ENCODE data around the gene EPB41L1.

The EPB41L1 gene

DNA sequence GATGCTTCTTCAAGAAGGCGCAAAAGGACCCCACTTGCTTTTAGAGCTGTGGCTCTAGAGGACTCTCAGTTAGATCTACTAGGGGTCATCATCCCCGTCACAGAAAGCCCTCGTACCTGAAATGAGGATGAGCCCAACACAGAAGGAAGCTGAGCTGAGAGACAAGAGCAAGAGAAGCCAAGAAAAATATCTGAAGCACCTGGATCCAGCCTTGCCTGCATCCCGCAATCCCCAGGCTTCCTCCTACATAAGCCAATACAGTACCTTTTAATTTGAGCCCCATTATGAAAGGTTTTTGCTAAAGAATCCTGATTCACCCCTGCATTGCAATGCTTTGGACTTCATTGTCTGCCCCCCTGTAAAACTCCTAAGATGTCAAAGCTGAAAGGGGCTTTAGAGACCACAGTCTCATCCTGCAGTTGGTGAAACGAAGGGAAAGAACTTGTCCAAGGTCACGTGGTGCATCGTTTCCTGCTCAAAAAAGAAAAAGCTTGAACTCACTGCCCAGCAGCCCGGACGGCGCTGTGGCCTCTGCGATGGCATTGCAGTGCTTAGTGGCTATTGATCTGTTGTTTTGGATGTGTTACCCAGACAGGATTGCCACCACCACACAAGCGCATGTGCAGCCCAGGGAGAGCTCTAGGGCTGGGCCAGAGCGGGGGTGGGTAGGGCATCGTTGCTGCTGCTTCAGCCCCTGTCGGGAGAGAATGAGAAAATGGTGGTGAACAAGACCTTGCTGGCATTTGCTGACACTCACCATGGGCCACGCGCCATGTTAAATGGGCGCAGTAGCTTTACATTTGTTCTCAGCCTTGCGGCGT, 110.1 kb downstream of the EPB41L1 start:
- DNase-seq, result no peak

DNA sequence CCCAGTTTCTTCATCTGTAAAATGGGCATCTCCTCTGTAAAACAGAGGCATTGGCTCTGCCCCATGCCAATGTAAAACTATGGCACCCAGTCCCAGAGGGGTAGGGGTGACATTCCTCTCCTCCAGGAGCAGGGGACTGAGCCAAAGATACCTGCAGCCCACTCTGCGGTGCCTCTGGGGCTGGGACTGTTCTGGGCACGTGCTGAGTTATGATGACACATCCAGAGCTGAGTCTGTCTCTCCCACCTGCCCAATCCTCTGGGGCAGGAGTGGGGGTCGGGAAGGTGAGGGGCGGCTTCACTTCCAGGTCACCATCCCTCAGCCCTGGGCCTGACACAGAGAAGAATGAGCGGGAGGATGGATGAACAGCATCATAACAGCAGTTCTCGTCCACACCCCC, 111.6 kb downstream of the EPB41L1 start:
- no peak for DNase-seq

DNA sequence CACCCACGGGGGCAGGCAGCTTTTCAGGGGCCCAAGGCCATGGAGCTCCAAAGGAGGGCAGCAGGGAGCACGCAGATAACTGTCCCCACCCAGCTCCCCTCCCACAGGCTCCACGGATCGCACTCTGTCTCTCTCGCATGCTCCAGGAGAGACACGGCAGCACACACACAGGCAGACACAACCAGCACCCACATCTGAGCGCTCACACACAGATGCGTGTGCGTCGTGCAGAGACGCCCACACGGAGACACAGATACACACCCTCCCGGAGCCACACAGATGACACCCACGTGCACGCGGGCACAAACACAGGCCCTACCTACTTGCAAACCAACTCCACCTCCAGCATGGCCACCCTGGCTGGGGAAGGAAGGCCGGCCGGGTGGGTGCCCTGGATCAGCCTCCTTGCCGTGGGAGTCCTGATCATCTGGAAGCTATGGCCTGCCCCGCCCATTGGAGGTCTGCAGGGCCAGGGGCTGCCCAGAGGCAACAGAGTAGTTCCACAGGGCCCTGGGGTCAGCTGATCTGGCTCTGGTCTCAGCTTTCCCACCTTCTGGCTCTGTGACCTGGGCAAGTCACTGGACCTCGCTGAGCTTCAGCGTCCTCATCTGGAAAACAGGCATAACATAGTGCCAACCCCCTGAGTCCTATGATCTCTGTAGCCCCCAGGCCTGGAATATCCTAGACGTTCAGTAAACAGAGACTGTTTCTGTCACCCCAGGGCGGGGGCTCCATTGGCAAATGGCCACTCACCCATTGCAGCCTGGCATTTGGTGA, 113.3 kb downstream of the EPB41L1 start:
- DNase-seq, result no peak

DNA sequence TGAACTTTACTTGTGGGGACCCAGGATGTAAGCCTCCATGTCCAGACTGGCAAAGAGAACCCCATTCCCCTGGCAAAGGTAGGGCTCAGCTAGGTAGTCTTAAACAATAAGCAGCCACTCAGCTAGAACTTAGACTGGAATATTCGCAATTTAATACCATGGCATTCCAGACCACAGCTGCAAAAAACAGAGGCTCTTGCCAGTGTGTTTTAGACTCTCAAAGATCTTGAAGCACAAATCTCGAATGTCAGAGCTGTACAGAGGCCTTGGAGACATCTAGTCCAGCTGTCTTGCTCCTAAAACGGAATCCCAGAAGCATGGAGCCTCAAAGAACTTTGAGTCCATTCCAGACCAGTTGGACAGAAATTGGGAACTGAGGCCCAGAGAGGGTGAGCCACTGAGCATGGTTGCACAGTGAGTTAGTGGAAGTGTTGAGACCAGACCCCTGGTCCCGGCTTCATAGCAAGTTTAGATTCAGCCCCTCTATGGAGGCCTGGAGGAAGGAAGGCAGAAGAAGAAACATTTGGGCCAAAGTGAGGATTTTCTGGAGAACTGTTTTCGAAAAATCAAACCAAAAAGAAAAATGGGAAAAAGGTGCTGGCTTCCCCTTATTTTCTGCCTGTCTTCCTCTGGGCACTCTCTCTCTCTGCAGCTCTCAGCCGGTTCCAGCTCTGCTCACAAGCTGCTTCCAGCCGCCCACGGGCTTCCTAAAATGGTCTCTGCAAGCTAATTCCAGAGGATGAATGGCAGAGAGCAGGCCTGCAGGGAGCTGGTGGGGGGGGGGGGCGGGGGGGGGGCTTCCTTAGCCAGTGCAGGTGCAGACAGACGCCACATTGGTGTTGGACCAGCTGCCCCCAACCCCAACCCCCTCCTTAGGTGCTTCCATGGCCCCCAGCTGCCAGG, 114.2 kb downstream of the EPB41L1 start:
- DNase-seq, result peak in 2 of 4 experiments; percentile 14 to 34

DNA sequence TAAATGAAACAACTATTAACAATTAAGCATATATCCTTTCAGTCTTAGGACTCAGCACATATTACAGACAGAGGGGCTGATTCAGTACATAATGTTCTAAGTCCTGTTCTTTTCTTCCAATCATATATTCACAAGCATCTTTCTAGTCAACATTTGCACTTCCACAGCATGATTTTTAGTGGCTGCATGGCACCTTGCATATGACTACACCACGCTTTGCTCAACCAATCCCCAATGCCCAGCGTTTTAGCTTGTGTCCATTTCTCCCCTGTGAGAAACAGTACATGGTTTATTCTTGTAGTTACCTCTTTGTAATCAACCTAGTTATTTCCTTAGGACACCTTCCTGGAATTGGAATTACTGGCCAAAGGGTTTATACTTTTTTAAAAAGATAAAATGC, 115.0 kb downstream of the EPB41L1 start:
- no peak for DNase-seq

DNA sequence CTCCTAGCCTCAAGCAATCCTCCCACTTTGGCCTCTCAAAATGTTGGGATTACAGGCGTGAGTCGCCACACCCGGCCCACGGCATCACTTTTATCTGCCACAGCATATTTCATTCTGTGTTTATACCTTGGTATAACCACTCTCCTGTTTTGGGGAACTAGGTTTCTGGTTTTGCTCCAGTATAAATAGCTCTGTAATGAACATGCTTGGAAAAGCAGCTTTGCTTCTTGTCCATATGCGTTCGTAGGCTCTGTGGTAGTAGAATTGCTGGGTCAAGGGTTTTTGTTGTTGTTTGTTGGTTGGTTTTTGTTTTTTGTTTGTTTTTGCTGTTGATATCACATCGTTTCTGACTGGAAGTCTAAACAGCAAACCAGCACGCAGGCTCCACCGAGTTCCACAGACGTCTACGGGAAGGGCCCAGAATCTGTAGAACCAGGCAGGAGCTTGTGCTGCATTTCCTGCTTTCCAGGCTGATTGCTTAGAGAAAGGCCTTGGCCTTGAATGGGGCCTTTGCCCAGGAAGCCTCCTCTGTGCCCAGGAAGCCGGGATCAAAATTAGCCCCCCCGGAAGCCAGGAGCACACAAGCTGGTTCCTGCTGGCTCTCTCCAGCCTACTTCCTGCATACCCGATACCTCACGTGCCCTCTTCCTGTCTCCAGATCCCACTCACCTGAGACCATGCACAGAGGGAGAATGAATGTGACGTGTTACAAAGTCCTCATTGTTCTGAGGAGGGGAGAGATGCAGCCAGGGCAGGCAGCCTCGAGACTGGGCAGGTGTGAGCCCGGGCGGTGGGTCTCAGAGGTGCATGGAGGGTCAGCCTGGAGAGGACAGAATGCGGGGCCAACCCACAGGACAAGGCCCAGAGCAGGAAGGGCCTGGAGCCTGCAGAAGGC, 116.5 kb downstream of the EPB41L1 start:
- DNase-seq, result no peak

DNA sequence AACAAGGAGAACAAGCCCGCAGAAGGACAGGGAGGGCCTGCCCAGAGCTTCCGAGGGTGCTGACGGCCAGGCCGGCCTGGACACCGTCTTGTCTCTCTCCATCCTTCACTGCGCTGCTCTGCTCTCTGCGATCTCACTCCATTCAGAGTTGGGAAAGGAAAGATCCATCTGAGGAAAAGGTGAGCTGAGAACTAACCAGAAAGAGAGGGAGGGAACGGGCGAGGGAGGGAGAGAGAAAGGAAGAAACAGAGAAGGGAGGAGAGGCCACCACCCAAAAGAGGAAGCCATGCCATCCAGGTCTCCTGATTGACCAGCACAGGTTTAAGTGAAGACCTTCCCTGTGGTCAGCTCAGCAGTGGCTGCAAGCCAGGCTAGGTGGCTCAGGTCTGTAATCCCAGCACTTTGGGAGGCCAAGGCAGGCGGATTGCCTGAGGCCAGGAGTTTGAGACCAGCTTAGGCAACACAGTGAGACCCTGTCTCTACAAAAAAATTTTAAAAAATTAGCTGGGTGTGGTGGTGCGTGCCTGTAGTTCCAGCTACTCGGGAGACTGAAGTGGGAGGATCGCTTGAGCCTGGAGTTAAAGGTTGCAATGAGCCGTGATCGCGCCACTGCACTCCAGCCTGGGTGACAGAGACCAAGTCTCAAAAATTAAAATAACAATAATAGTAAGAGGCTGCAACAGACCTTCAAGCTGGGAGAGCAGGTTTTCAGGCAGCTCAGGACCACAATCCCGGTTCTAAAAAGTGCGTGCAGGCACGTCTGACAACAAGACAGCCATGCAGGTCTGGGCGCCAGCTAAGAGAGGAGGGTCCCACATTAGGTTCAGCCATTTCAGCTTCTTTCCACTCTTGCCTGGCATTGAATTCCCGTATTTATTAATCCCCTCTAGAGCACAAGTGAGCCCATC, 117.4 kb downstream of the EPB41L1 start:
- DNase-seq, result no peak

DNA sequence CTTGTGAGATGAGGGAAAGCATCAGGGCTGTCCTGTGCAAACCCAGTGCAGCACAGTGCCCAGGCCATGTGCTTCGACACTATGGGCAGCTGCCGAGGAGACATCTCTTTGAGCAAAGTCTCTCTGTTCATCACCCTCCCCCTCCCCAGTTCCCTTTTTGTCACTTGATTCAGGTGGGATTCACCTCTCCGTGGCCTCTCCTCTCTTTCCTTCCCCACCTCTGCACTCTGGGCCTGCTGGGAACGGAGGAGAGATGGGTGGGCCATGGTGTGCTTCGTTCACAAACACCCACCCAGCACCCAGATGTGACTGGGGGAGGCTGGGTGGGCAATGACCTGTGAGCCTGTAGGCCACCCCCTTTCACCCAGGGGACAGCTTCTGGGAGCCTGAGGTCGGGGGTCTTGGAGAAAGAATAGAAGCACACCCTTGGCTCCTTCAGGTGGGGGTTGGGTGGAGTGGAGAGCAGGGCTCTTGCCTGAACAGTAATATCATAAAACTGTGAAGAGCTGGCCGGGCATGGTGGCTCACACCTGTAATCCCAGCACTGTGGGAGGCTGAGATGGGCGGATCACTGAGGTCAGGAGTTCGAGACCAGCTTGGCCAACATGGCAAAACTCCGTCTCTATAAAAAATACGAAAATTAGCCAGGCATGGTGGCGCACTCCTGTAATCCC, 118.1 kb downstream of the EPB41L1 start:
- DNase-seq, result no peak

DNA sequence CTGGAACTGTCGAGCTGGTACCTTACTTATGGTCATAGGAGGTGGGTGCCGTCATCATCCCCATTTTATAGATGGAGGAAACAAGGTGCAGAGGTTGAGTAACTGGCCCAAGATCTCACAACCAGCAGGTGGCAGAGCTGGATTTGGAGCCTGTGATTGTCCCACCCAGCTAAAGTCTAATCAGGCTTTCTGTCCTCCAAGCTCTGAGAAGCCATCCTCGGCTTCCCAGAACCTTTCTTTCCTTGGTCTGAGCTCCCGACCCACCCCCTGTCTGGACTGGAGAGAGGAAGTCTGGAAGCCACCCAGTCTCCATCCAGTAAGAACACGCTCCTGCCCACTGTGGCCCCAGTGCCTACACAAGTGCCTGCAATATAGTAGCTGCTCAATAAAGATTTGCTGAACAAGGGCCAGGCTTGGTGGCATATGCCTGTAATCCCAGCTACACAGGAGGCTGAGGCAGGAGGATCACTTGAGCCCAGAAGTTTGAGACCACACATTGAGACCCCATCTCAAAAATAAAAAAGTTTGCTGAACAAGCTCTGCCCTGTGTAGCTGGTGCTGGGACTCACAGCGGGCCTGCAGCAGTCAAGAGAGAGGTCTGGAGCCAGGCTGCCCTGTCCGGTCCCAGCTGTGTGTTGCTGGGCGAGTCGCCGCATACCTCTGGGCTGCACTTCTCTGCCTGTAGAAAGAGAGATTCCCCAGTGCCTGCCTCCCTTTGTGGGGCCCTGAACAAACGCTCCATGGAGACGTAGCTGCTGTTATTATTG, 119.1 kb downstream of the EPB41L1 start:
- DNase-seq, result peak; percentile 9 to 29 (median 17)

DNA sequence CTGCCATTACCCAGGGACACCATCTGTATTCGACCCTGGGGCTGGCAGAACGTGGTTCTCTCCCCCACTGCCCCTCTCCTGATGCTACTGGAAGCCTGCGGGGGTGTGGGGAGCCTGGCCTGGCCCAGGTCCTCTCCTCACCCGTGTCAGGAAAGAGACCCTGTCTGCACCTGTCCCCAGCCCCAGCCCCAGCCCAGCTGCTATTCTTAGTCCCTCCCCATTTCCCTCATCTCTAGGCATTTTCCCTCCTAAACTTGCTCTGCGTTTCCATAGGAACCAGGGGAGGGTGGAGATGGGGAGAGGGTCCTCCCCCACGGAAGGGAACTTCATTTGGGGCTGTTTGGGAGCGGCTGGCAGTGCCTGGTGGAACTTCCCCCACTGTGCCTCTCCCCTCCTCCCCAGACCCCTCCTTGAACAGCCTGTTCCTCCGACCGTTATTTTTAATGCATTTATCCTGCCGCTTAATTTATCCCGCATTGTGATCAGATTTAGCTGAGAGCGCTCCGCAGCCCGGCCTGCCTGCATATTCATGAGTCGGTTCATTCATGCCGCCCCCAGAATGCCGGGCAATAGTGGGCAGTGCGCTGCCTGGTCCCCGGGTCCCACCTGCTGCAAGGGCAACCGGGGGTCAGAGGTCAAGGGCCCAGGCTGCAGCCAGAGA, 119.8 kb downstream of the EPB41L1 start:
- no peak for DNase-seq

DNA sequence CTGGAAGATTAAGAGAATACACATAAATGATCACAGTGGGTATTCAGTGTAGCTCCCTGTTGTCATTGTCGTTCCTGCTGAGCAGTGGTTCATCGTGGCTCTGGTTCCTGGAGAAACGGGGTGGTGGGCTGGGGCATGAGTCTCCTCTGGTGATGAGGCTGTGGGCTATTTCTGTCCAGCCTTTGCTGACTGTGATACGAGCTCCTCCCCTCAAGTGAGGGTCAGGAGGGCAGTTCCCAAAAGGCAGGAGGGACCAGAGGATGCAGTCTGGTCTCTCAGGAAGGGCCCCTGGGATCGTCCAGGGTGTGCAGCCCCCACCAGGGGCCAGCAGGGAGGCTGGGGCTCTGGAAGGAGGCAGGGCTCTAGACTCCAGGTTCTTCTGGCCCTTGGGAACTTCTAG, 120.5 kb downstream of the EPB41L1 start:
- no peak for DNase-seq

DNA sequence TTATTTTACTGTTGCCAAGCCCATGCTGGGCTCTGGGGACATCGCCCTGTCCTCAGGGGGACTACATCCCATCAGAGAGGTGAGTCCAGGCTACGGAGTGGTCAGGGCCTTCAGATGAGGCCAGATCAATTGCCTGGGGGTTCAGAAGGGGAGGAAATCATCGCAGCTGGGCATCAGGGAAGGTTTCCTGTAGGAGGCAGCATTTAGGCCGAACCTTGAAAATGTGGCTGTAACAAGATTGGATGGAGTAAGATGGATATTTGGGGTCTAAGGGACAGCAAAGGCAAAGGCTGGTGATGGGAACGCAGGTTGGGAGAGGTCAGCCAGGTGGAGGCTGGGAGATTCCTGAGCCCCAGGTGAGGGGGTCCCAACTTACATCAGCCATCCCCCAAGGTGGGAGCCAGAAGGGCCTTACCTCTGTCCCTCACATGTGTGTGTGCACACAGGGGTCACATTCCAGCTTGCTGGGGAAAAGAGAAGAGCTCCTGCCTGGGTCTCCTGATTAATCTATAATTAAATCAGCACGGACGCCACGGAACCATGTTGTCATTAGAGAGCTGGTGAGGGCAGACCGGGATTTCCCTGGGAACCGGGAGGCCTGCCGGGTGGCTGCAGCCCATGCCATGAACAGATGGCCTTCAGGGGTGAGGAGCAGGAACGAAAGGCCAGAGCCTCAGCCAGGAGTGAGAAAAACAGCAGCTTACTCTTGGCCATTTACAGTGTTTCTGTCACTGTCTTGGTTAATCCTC, 121.1 kb downstream of the EPB41L1 start:
- no peak for DNase-seq

DNA sequence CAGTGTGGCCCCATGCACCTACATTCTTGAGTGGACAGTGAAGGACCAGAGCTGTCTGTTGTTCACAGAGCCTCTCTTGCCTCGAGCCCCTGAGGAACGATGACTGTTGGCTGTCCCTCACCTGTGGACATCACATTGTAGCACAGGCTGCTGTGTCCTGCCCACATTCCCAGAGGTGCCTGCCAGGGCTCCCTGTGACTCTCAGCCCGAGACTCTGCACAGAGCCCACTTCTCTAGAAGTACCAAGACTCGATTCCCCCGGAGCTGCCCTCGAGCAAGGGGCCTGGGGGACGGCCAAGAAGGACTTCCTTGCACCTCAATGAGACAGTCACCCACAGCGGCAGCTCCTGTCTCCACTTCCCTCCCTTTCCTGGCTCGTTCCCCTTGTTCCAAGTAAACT, 123.0 kb downstream of the EPB41L1 start:
- DNase-seq, result no peak

DNA sequence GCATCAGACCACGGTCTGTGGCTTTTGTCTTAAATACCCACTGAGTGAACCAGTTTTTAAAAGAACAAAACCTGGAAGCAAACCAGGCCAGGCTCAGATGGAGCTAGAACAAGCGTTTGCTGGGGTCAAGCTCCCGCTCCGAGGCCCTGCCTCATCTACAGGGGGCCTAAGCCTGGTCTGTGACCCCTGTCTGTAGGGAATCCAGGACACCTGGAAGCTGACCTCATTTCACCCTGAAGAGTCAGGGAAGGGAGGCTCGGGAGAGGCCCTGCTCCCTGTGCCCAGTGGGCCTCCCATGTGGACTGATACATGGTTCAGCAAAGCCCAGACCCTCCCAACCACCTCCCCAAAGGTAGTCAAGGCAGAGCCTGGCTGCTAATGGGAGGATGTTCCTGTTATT, 124.8 kb downstream of the EPB41L1 start:
- no peak for DNase-seq

DNA sequence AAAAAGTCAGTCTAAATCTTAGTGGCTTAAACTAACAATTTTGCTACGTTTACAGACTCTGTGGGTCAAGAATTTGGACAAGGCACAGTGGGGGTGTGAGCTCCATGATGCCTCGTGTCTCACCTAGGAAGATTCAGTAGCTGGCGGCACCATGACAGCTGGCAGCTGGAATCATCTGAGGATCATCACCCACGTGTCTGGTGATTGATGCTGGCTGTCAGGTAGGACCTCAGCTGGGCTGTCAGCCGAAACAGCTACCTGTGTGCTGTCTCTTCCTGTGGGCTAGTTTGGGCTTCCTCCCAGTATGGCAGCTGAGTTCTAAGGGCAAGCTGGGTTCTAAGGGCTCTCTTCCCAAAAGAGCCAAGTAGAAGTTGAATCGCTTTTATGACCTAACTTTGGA, 125.2 kb downstream of the EPB41L1 start:
- no peak for DNase-seq

DNA sequence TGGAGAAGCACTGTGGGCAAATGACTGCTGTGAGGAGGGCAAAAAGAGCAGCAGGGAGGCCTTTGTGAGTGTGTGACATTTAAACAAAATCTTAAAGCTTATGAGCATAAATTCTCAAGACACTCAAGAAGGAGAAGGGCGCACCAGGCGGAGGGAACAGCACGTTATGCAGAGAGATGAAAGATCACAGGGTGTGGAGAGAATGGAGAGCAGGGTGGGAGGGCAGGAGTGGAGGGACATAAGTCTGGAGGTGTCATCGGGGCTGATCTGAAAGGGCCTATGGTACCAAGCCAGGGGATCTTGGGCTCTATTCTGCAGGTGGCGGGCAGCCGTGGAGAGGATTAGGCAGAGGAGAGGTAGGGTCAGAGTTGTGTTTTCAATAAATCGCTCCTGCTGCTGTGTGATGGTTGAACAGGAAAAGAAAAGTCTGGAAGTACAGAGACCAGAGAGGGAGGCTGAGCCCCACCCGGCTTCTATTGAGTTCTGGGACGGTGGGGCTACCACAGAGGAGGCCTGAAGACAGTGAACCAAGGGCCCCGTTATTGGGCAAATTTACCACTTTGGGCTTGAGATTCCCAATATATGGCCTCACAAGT, 127.3 kb downstream of the EPB41L1 start:
- no peak for DNase-seq

Measured in suppressor macrophage (primary cell).